ENCODE measurements around the gene CDC25A. TPM values are rescaled to one million over a fixed set of nuclear protein-coding genes. Genes with fewer than 3 reads are reported as not detected.

CDC25A gene
- total and polyA plus RNA-seq, 4 donors = 0.08 to 1.8 (median 0.54) TPM

GRCh38 chr3:48128774-48129173 is 59.4 kb downstream of the CDC25A start:
- H3K27me3 ChIP-seq (ENCODE audit: control insufficient read depth in 1 of 2, insufficient read depth in 2 of 2, low read length in 1 of 2) = no peaks in the 10 kb centered on the region
- no peaks in the 10 kb centered on the region for H3K36me3 ChIP-seq (ENCODE audit: control insufficient read depth in 1 of 2, insufficient read depth in 2 of 2, low read length in 1 of 2)
- no peak overlapping the region for H3K27ac ChIP-seq (ENCODE audit: low read depth in 1 of 2, low read length in 2 of 2)
- H3K4me3 ChIP-seq (ENCODE audit: low read length in 2 of 2) = no peak overlapping the region
- 80 to 83% methylated on average over 1 of the region's 1 CpG for WGBS, 2 donors
- DNase-seq (no peak), ATAC-seq (ENCODE audit: low FRiP score) (no peak)
- intact Hi-C loops (cut with DNase I) = no loop called here
- no peaks in the 10 kb centered on the region for H3K9me3 ChIP-seq (ENCODE audit: control insufficient read depth, low read length)
- H3K4me1 ChIP-seq (ENCODE audit: control insufficient read depth in 1 of 2, insufficient read depth in 2 of 2, low read length in 2 of 2) = no peaks in the 10 kb centered on the region

- DNase-seq = no peak
- Histone ChIP-seq H3K9me3 (ENCODE audit: control insufficient read depth, low read length) (no peaks in the 10 kb centered on the region), H3K4me1 (ENCODE audit: control insufficient read depth in 1 of 2, insufficient read depth in 2 of 2, low read length in 2 of 2) (no peaks in the 10 kb centered on the region), H3K4me3 (ENCODE audit: low read length in 2 of 2) (no peak overlapping the region), H3K36me3 (ENCODE audit: control insufficient read depth in 1 of 2, insufficient read depth in 2 of 2, low read length in 1 of 2) (no peaks in the 10 kb centered on the region), H3K27me3 (ENCODE audit: control insufficient read depth in 1 of 2, insufficient read depth in 2 of 2, low read length in 1 of 2) (no peaks in the 10 kb centered on the region), H3K27ac (ENCODE audit: low read depth in 1 of 2, low read length in 2 of 2) (no peak overlapping the region)
- intact Hi-C loops (cut with DNase I) = no loop called here
- no peak for ATAC-seq (ENCODE audit: low FRiP score)
- 97 to 98% methylated on average over 9 of the region's 9 CpGs for WGBS, 2 donors
Measured at GRCh38 chr3:48125886-48126622, 62.2 kb downstream of the CDC25A start.

GRCh38 chr3:48125013-48125705 is 63.1 kb downstream of the CDC25A start:
- no peaks in the 10 kb centered on the region for H3K9me3 ChIP-seq (ENCODE audit: control insufficient read depth, low read length)
- no peak overlapping the region for H3K27ac ChIP-seq (ENCODE audit: low read depth in 1 of 2, low read length in 2 of 2)
- H3K36me3 ChIP-seq (ENCODE audit: control insufficient read depth in 1 of 2, insufficient read depth in 2 of 2, low read length in 1 of 2) = no peaks in the 10 kb centered on the region
- ATAC-seq (ENCODE audit: low FRiP score) = peak; percentile 62
- H3K4me1 ChIP-seq (ENCODE audit: control insufficient read depth in 1 of 2, insufficient read depth in 2 of 2, low read length in 2 of 2) = no peaks in the 10 kb centered on the region
- 34 to 37% methylated on average over 8 of the region's 8 CpGs for WGBS, 2 donors
- no peaks in the 10 kb centered on the region for H3K27me3 ChIP-seq (ENCODE audit: control insufficient read depth in 1 of 2, insufficient read depth in 2 of 2, low read length in 1 of 2)
- H3K4me3 ChIP-seq (ENCODE audit: low read length in 2 of 2) = no peak overlapping the region
- intact Hi-C loops (cut with DNase I) = no loop called here
- peak; percentile 67 to 79 for DNase-seq

- Histone ChIP-seq H3K27ac (ENCODE audit: low read depth in 1 of 2, low read length in 2 of 2) (no peak overlapping the region), H3K9me3 (ENCODE audit: control insufficient read depth, low read length) (no peaks in the 10 kb centered on the region), H3K27me3 (ENCODE audit: control insufficient read depth in 1 of 2, insufficient read depth in 2 of 2, low read length in 1 of 2) (no peaks in the 10 kb centered on the region), H3K36me3 (ENCODE audit: control insufficient read depth in 1 of 2, insufficient read depth in 2 of 2, low read length in 1 of 2) (no peaks in the 10 kb centered on the region), H3K4me1 (ENCODE audit: control insufficient read depth in 1 of 2, insufficient read depth in 2 of 2, low read length in 2 of 2) (no peaks in the 10 kb centered on the region), H3K4me3 (ENCODE audit: low read length in 2 of 2) (no peak overlapping the region)
- ATAC-seq (ENCODE audit: low FRiP score) (no peak), DNase-seq (no peak)
- intact Hi-C loops (cut with DNase I) = no loop called here
- 95 to 97% methylated on average over 6 of the region's 6 CpGs for WGBS, 2 donors
Measured at GRCh38 chr3:48123346-48123745, 64.9 kb downstream of the CDC25A start.

GRCh38 chr3:48122504-48122903 is 65.7 kb downstream of the CDC25A start:
- H3K4me3 ChIP-seq (ENCODE audit: low read length in 2 of 2) = no peak overlapping the region
- no peaks in the 10 kb centered on the region for H3K4me1 ChIP-seq (ENCODE audit: control insufficient read depth in 1 of 2, insufficient read depth in 2 of 2, low read length in 2 of 2)
- no peaks in the 10 kb centered on the region for H3K9me3 ChIP-seq (ENCODE audit: control insufficient read depth, low read length)
- intact Hi-C loops (cut with DNase I) = no loop called here
- no peaks in the 10 kb centered on the region for H3K27me3 ChIP-seq (ENCODE audit: control insufficient read depth in 1 of 2, insufficient read depth in 2 of 2, low read length in 1 of 2)
- DNase-seq (no peak), ATAC-seq (ENCODE audit: low FRiP score) (no peak)
- 94% methylated on average over 5 of the region's 5 CpGs for WGBS, 2 donors
- no peaks in the 10 kb centered on the region for H3K36me3 ChIP-seq (ENCODE audit: control insufficient read depth in 1 of 2, insufficient read depth in 2 of 2, low read length in 1 of 2)
- no peak overlapping the region for H3K27ac ChIP-seq (ENCODE audit: low read depth in 1 of 2, low read length in 2 of 2)

- H3K4me3 ChIP-seq (ENCODE audit: low read length in 2 of 2) = no peak overlapping the region
- intact Hi-C loops (cut with DNase I) = no loop called here
- no peak overlapping the region for H3K27ac ChIP-seq (ENCODE audit: low read depth in 1 of 2, low read length in 2 of 2)
- 94 to 95% methylated on average over 1 of the region's 1 CpG for WGBS, 2 donors
- no peaks in the 10 kb centered on the region for H3K36me3 ChIP-seq (ENCODE audit: control insufficient read depth in 1 of 2, insufficient read depth in 2 of 2, low read length in 1 of 2)
- no peaks in the 10 kb centered on the region for H3K9me3 ChIP-seq (ENCODE audit: control insufficient read depth, low read length)
- no peaks in the 10 kb centered on the region for H3K4me1 ChIP-seq (ENCODE audit: control insufficient read depth in 1 of 2, insufficient read depth in 2 of 2, low read length in 2 of 2)
- DNase-seq = no peak
- no peak for ATAC-seq (ENCODE audit: low FRiP score)
- H3K27me3 ChIP-seq (ENCODE audit: control insufficient read depth in 1 of 2, insufficient read depth in 2 of 2, low read length in 1 of 2) = no peaks in the 10 kb centered on the region
Measured at GRCh38 chr3:48120223-48120622, 68.0 kb downstream of the CDC25A start.

- intact Hi-C loops (cut with DNase I) = no loop called here
- Histone ChIP-seq H3K9me3 (ENCODE audit: control insufficient read depth, low read length) (no peaks in the 10 kb centered on the region), H3K4me1 (ENCODE audit: control insufficient read depth in 1 of 2, insufficient read depth in 2 of 2, low read length in 2 of 2) (no peaks in the 10 kb centered on the region), H3K27ac (ENCODE audit: low read depth in 1 of 2, low read length in 2 of 2) (no peak overlapping the region), H3K4me3 (ENCODE audit: low read length in 2 of 2) (no peak overlapping the region), H3K27me3 (ENCODE audit: control insufficient read depth in 1 of 2, insufficient read depth in 2 of 2, low read length in 1 of 2) (no peaks in the 10 kb centered on the region), H3K36me3 (ENCODE audit: control insufficient read depth in 1 of 2, insufficient read depth in 2 of 2, low read length in 1 of 2) (no peaks in the 10 kb centered on the region)
- 73 to 74% methylated on average over 4 of the region's 4 CpGs for WGBS, 2 donors
- peak; percentile 74 for ATAC-seq (ENCODE audit: low FRiP score)
- peak in 1 of 2 donors; percentile 75 for DNase-seq
Measured at GRCh38 chr3:48119505-48120193, 68.6 kb downstream of the CDC25A start.

- Histone ChIP-seq H3K4me3 (ENCODE audit: low read length in 2 of 2) (no peak overlapping the region), H3K9me3 (ENCODE audit: control insufficient read depth, low read length) (no peaks in the 10 kb centered on the region), H3K4me1 (ENCODE audit: control insufficient read depth in 1 of 2, insufficient read depth in 2 of 2, low read length in 2 of 2) (no peaks in the 10 kb centered on the region), H3K36me3 (ENCODE audit: control insufficient read depth in 1 of 2, insufficient read depth in 2 of 2, low read length in 1 of 2) (no peaks in the 10 kb centered on the region), H3K27ac (ENCODE audit: low read depth in 1 of 2, low read length in 2 of 2) (no peak overlapping the region), H3K27me3 (ENCODE audit: control insufficient read depth in 1 of 2, insufficient read depth in 2 of 2, low read length in 1 of 2) (no peaks in the 10 kb centered on the region)
- 86 to 88% methylated on average over 8 of the region's 8 CpGs for WGBS, 2 donors
- intact Hi-C loops (cut with DNase I) = no loop called here
- DNase-seq (no peak), ATAC-seq (ENCODE audit: low FRiP score) (peak; percentile 72)
Measured at GRCh38 chr3:48118928-48119327, 69.3 kb downstream of the CDC25A start.
